K562 (cell line): ENCODE measurements around the gene WDR45. TPM values are rescaled to one million over a fixed set of nuclear protein-coding genes. Genes with fewer than 3 reads are reported as not detected.

Experiments used
- ARID2 ChIP-seq: fragments of 450-650 bp; IDR thresholded peaks from 2 replicates; pipeline ENCODE4 v1.6.1; 2017; ENCODE audit warnings: antibody characterized with exemption, mild to moderate bottlenecking
- C11orf30 ChIP-seq: fragments of 450-650 bp; IDR thresholded peaks from 2 replicates; pipeline ENCODE4 v1.6.1; 2016; ENCODE audit warnings: low read depth, mild to moderate bottlenecking
- ESRRA ChIP-seq: fragments of 450-650 bp; IDR thresholded peaks from 2 replicates; pipeline ENCODE4 v1.6.1; 2014; ENCODE audit warnings: low read depth, mild to moderate bottlenecking, moderate library complexity, borderline replicate concordance
- HNRNPH1 ChIP-seq: fragments of 200-400 bp; formaldehyde crosslinking; optimal IDR thresholded peaks from 2 replicates; pipeline ENCODE3; 2017; ENCODE audit warnings: low read depth, mild to moderate bottlenecking, low read length, moderate library complexity
- PHTF2 ChIP-seq: fragments of 250-450 bp; sonication (Bioruptor Pico); IDR thresholded peaks from 2 replicates; pipeline ENCODE4 v1.5.0; 2021; ENCODE audit warnings: mild to moderate bottlenecking
- POLR2A ChIP-seq: fragments of 450-650 bp; conservative IDR thresholded peaks from 2 replicates; pipeline ENCODE4 v1.6.1; 2016
- RBFOX2 ChIP-seq: fragments of 200-400 bp; formaldehyde crosslinking; IDR thresholded peaks from 2 replicates; pipeline ENCODE4 v1.6.1; 2017; ENCODE audit warnings: low read depth, mild to moderate bottlenecking, low read length, moderate library complexity
- RBM22 ChIP-seq: fragments of 200-400 bp; formaldehyde crosslinking; IDR thresholded peaks from 2 replicates; pipeline ENCODE4 v1.6.1; 2018; ENCODE audit warnings: low read length, low read depth; ENCODE audit not compliant: poor library complexity, severe bottlenecking
- SIN3B ChIP-seq: fragments of 450-650 bp; IDR thresholded peaks from 2 replicates; pipeline ENCODE4 v1.6.1; 2017; ENCODE audit warnings: low read depth, mild to moderate bottlenecking, moderate library complexity
- TRIM28 ChIP-seq: fragments of 450-650 bp; IDR thresholded peaks from 2 replicates; pipeline ENCODE4 v1.6.1; 2017
- ZBTB33 ChIP-seq: sonication (generic); formaldehyde crosslinking; IDR thresholded peaks from 2 replicates; pipeline ENCODE4 v1.8.1; 2023; ENCODE audit warnings: mild to moderate bottlenecking, missing genetic modification reagents
- ZNF583 ChIP-seq: fragments of 250-450 bp; sonication (Bioruptor Pico); IDR thresholded peaks from 2 replicates; pipeline ENCODE4 v1.4.0; 2020
- ZNF584 ChIP-seq: fragments of 200-800 bp; sonication (Bioruptor generic); IDR thresholded peaks from 2 replicates; pipeline ENCODE4 v1.6.1; 2016; ENCODE audit warnings: low read depth, mild to moderate bottlenecking, missing genetic modification characterization, missing compliant biosample characterization
- polyA plus RNA-seq, 8 experiments: library from polyadenylated mRNA; depleted of rRNA in 4 of 8; stranded (reverse) in 5 of 8; unstranded in 3 of 8; fragments of >200 nt; fragmentation: Nextera tagmentation in 2 of 8; fragmentation: Illumina TruSeq in 1 of 8; extraction: Ambion mirVana in 2 of 8; extraction: Trizol in 1 of 8; gene quantifications; 2 replicates each; pipeline versions ENCODE4 v1.2.1 to v1.2.3, GENCODE V29; 2011 to 2014; ENCODE audit warnings: inconsistent platforms in 1 of 8, missing spikeins in 1 of 8
- total RNA-seq, 7 experiments: library from RNA; depleted of rRNA in 6 of 7; stranded (reverse); fragments of >200 nt in 6 of 7; fragmentation: Illumina TruSeq in 2 of 7; extraction: Trizol in 2 of 7; gene quantifications; 2 replicates each; pipeline versions ENCODE4 v1.2.1 to v1.2.3, GENCODE V29; 2011 to 2021; ENCODE audit warnings: low replicate concordance in 1 of 7
- TF ChIP-seq, protein P1 (sequence below): fragments of 200-800 bp; sonication (Bioruptor generic); IDR thresholded peaks from 2 replicates; pipeline ENCODE4 v1.6.1; 2016; ENCODE audit warnings: missing genetic modification characterization, missing compliant biosample characterization
- TF ChIP-seq, protein P2 (sequence below): sonication (generic); formaldehyde crosslinking; IDR thresholded peaks from 2 replicates; pipeline ENCODE4 v1.8.0; 2022; ENCODE audit warnings: mild to moderate bottlenecking, missing genetic modification reagents
- TF ChIP-seq, protein P3 (sequence below): fragments of 250-450 bp; sonication (Bioruptor Pico); IDR thresholded peaks from 2 replicates; pipeline ENCODE4 v1.5.0; 2021; ENCODE audit warnings: mild to moderate bottlenecking, moderate library complexity

Gene WDR45
- total and polyA plus RNA-seq, 9 of the 15 experiments (the other 6 are each of a cell fraction or from before 2014, with no cell fraction given), result 19.4 to 136 (median 59.7) TPM

DNA sequence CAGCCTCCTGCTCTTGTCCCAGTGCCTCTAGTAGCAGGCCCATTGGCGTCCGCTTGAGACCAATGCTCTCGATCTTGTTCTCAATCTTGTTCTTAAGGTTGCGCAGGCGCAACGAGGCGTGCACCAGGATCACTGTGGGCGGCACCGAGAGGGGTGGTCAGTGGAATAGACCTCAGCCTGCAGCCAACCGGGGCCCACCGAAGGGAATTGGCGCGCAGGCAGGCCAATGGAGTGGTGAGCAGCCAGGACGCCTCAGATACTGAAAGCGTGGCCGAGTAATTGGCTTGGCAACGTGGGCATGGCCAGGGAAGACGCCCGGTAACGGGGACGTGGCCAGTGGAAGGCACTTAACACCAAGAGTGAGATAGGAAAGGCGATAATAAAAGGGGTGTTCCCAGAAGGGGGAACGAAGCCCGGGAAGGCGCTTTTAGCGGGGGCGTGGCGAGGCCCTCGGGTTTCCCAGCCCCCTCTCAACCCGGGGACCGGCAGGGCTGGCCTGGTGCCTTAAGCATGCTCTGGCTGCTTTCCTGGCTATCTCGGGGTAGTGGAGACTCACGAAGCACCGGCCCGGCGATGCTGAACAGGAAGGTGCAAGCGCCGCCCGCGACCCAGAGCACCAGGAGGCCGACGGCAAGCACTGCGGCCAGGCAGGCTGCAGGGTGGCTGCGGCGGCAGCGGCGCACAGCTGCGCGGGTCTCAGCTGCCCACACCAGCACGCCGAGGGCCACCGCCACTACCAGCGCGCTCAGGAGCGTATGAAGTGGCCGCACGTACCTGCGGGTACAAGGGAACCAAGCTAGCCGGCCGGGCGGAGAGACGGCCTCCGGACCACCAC, 7.6 kb downstream of the WDR45 start (continued):
- TF ChIP-seq ZBTB33 (CRISPR knock-in tag), result peak; percentile 91
- TF ChIP-seq RBM22, result peak; percentile 37
- no peak for TF ChIP-seq ZNF584 (CRISPR knock-in tag)
- TF ChIP-seq POLR2A, result no peak
- TF ChIP-seq ZNF583 (CRISPR knock-in tag), result no peak
- no peak for TF ChIP-seq SIN3B
- TF ChIP-seq, protein P1, sequence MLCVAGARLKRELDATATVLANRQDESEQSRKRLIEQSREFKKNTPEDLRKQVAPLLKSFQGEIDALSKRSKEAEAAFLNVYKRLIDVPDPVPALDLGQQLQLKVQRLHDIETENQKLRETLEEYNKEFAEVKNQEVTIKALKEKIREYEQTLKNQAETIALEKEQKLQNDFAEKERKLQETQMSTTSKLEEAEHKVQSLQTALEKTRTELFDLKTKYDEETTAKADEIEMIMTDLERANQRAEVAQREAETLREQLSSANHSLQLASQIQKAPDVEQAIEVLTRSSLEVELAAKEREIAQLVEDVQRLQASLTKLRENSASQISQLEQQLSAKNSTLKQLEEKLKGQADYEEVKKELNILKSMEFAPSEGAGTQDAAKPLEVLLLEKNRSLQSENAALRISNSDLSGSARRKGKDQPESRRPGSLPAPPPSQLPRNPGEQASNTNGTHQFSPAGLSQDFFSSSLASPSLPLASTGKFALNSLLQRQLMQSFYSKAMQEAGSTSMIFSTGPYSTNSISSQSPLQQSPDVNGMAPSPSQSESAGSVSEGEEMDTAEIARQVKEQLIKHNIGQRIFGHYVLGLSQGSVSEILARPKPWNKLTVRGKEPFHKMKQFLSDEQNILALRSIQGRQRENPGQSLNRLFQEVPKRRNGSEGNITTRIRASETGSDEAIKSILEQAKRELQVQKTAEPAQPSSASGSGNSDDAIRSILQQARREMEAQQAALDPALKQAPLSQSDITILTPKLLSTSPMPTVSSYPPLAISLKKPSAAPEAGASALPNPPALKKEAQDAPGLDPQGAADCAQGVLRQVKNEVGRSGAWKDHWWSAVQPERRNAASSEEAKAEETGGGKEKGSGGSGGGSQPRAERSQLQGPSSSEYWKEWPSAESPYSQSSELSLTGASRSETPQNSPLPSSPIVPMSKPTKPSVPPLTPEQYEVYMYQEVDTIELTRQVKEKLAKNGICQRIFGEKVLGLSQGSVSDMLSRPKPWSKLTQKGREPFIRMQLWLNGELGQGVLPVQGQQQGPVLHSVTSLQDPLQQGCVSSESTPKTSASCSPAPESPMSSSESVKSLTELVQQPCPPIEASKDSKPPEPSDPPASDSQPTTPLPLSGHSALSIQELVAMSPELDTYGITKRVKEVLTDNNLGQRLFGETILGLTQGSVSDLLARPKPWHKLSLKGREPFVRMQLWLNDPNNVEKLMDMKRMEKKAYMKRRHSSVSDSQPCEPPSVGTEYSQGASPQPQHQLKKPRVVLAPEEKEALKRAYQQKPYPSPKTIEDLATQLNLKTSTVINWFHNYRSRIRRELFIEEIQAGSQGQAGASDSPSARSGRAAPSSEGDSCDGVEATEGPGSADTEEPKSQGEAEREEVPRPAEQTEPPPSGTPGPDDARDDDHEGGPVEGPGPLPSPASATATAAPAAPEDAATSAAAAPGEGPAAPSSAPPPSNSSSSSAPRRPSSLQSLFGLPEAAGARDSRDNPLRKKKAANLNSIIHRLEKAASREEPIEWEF (CRISPR knock-in tag), result no peak
- TF ChIP-seq HNRNPH1, result no peak
- no peak for TF ChIP-seq TRIM28
- TF ChIP-seq, protein P2, sequence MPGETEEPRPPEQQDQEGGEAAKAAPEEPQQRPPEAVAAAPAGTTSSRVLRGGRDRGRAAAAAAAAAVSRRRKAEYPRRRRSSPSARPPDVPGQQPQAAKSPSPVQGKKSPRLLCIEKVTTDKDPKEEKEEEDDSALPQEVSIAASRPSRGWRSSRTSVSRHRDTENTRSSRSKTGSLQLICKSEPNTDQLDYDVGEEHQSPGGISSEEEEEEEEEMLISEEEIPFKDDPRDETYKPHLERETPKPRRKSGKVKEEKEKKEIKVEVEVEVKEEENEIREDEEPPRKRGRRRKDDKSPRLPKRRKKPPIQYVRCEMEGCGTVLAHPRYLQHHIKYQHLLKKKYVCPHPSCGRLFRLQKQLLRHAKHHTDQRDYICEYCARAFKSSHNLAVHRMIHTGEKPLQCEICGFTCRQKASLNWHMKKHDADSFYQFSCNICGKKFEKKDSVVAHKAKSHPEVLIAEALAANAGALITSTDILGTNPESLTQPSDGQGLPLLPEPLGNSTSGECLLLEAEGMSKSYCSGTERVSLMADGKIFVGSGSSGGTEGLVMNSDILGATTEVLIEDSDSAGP, result no peak
- no peak for TF ChIP-seq C11orf30
- TF ChIP-seq RBFOX2, result peak; percentile 67
- TF ChIP-seq, protein P3, sequence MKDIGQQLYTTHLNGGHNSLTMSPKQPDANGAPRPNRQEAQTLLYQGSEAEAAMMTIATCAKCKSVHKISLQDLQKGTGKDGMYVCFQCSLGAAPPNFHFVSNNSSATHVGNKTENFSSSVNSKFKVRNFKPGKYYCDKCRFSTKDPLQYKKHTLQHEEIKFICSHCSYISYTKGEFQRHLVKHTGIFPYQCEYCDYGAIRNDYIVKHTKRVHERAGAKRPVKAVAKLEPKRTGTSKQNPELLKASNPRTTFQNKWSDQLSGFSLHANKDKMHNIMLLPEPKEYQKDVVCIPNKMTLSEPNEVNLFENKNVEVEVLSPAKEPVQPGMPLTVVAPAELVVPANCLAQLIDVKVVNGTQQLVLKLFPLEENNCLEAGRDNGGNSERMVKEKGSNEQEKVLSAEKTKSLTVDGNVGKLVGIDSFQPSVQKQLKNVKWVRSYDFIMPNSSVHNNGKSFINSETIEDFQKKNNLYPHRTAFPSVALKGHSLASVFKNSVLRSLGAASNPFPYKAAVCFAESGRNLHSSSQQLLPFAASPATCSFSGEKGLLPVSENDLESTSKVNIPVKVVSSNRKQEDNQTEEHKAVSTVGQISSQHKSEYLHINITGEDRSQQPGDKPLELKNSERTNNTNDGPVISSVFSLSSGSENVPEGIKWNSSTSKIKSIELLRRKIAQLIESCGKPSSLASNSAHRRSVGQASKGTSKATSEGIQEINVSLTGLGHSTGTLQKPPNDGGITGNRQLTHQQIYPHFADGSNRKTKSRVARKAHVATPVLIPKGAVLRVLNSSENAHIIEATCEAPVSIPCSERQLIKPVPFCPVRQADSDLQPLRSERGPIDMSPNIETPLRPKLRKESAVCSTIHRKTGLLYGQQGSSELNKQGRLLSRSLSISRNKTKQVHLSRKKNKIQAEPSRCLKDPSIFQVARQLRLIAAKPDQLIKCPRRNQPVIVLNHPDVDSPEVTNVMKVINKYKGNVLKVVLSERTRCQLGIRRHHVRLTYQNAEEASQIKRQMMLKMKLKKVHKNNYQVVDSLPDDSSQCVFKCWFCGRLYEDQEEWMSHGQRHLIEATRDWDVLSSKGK (CRISPR knock-in tag), result no peak
- no peak for TF ChIP-seq ESRRA
- TF ChIP-seq PHTF2 (CRISPR knock-in tag), result no peak
- no peak for TF ChIP-seq ARID2
